DOHH2 (cell line): Measurements from ENCODE around the gene TRIM25.

Source experiments
- CTCF ChIP-seq: fragments of 200-600 bp; sonication (generic); IDR thresholded peaks from one replicate; pipeline ENCODE4 v1.5.1; 2014; ENCODE audit warnings: antibody characterized with exemption, mild to moderate bottlenecking, low read depth, low read length; ENCODE audit not compliant: poor library complexity, severe bottlenecking
- EZH2phosphoT487 ChIP-seq: fragments of 200-600 bp; sonication (generic); IDR thresholded peaks from 2 replicates; pipeline ENCODE4 v1.6.1; 2017; ENCODE audit warnings: borderline replicate concordance, mild to moderate bottlenecking, antibody characterized with exemption, low read length, moderate library complexity, mixed read lengths

- TF ChIP-seq CTCF (no peak), EZH2phosphoT487 (no peak)
Observed at GRCh38 chr17:56913353-56913866, 439 bp downstream of the TRIM25 start.
